ENCODE results near the gene VTI1A.

VTI1A gene

DNA sequence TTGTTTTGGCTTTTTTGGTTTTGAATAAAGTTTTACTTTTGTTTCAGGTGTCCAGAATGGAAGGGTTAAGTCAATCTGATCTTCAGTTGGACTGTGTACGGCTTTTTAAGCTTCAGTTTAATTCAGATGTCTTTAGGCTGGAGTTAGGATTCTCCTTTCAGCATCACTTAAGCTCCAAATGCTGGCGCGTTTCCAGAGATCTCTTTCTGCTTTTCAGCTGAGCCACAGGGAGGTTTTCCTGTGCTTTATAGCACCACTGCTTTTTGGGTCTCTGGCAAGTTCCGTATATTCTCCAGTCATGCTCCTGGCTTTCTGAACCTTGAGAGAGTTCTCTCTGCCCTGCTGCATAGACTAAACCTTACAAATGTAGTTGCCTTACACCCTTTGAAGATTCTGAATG is 60.0 kb downstream of the VTI1A start:
- TF ChIP-seq, protein P1, sequence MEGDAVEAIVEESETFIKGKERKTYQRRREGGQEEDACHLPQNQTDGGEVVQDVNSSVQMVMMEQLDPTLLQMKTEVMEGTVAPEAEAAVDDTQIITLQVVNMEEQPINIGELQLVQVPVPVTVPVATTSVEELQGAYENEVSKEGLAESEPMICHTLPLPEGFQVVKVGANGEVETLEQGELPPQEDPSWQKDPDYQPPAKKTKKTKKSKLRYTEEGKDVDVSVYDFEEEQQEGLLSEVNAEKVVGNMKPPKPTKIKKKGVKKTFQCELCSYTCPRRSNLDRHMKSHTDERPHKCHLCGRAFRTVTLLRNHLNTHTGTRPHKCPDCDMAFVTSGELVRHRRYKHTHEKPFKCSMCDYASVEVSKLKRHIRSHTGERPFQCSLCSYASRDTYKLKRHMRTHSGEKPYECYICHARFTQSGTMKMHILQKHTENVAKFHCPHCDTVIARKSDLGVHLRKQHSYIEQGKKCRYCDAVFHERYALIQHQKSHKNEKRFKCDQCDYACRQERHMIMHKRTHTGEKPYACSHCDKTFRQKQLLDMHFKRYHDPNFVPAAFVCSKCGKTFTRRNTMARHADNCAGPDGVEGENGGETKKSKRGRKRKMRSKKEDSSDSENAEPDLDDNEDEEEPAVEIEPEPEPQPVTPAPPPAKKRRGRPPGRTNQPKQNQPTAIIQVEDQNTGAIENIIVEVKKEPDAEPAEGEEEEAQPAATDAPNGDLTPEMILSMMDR (conservative IDR thresholded peaks at IDR 0.05; ENCODE audit: low read length), result no peak
- no peak overlapping the region for H3K4me3 ChIP-seq (ENCODE audit: low read length)
- DNase-seq (ENCODE audit: low read depth), result no peak

DNA sequence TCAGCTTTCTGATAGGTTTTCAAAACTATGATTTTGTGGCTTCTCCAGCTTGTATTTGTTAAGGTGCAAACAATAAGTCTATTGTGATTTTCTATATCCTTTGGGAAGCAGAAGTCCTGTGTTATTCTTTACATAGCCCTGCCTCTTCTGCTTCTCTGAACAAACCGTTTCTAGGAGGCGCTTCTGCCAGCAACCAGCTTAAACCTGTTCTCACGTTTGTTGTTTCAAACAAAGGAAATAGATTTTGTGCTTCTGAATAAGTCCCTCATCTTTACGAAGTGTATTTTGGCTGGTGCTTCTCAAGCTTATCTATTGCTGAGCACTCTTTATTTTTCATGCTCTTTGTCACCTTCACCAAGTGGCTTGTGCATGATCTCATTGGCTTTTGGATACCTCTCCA is 61.0 kb downstream of the VTI1A start:
- no peak overlapping the region for H3K4me3 ChIP-seq (ENCODE audit: low read length)
- TF ChIP-seq, protein P1 (conservative IDR thresholded peaks at IDR 0.05; ENCODE audit: low read length), result no peak
- no peak for DNase-seq (ENCODE audit: low read depth)

DNA sequence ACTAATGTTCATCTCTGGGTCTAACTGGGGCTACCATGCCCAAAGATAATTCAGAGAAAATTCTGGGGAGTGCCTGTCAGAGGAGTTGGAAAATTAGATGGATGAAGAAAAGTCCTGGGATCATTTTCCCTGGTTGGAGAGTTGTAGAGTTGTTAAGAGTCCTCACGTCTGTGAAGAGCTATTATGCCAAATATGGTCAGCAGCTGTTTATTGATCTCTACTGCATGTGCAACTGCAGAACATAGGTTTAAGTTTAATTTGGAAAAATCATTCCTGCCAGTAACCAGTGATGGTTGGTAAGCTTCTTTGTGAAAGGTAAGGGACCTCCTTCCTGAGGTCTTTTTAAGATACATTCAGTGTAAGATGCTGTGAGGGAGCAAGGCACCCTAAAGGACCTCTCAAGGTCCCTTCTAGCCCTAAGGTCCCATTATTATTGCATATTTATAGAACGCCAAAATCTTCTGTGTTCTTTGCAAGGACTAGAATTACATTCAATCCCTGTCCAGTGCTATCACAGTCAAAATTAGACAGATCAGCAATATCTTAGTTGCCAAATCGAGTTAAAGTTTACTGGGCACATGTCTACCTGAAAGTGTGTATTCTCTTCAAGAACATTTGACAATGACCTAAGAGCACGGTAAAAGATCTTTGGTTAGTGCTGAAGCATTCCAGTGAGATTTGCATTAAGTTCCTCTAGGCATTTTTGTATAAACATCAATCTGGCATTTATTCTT is 62.7 kb downstream of the VTI1A start:
- DNase-seq (ENCODE audit: low read depth), result no peak
- TF ChIP-seq, protein P1 (conservative IDR thresholded peaks at IDR 0.05; ENCODE audit: low read length), result no peak

DNA sequence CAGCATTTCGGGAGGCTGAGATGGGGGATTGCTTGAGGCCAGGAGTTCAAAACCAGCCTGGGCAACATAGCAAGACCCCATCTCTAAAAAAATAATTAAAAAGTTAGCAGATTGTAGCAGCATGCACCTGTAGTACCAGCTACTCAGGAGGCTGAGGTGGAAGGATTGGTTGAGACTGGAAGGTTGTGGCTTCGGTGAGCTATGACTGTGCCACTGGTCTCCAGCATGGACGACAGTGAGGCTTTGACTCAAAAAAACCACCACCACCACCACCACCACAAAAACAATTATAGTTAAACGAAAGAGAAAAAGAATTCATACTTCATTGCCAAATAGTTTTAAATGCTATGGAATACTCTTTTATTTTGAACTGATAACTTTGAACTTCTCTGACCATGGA is 63.4 kb downstream of the VTI1A start:
- DNase-seq (ENCODE audit: low read depth), result no peak
- no peak overlapping the region for H3K4me3 ChIP-seq (ENCODE audit: low read length)
- TF ChIP-seq, protein P1 (conservative IDR thresholded peaks at IDR 0.05; ENCODE audit: low read length), result no peak

More for the DNA sequence above, 62.7 kb downstream of the VTI1A start:
- no peak overlapping the region for H3K4me3 ChIP-seq (ENCODE audit: low read length)

DNA sequence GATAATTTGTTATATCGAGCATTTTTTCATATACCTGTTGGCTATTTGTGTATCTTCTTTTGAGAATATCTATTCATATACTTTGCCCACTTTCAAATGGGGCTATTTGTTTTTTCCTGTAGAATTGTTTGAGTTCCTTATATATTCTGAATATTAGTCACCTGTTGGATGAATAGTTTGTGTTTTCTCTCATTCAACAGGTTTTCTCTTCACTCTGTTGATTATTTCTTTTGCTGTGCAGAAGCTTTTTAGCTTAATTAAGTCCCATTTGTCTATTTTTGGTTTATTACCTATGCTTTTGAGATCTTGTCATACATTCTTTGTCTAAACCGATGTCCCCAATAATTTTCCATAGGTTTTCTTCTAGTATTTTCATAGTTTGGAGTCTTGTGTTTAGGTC is 65.3 kb downstream of the VTI1A start:
- no peak overlapping the region for H3K4me3 ChIP-seq (ENCODE audit: low read length)
- DNase-seq (ENCODE audit: low read depth), result no peak
- TF ChIP-seq, protein P1 (conservative IDR thresholded peaks at IDR 0.05; ENCODE audit: low read length), result no peak

DNA sequence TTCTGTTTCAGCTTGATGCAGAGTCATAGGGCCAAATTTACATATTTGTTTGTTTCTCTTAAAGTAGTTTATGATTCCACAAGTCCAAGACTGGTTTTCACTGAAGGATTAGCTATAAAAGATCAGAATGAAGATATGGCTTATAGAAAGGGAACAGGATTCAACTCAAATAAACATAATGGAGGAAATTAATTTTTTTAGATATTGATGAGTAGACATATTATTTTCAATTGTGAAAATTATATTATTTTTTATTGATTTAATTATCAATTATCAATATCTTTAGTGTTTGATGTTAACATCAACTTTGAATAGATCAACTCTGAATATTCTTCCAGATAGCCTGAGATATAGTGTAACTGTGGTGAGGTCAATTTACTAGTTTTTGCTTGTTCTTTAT is 68.1 kb downstream of the VTI1A start:
- TF ChIP-seq, protein P1 (conservative IDR thresholded peaks at IDR 0.05; ENCODE audit: low read length), result no peak
- DNase-seq (ENCODE audit: low read depth), result no peak
- H3K4me3 ChIP-seq (ENCODE audit: low read length), result no peak overlapping the region

DNA sequence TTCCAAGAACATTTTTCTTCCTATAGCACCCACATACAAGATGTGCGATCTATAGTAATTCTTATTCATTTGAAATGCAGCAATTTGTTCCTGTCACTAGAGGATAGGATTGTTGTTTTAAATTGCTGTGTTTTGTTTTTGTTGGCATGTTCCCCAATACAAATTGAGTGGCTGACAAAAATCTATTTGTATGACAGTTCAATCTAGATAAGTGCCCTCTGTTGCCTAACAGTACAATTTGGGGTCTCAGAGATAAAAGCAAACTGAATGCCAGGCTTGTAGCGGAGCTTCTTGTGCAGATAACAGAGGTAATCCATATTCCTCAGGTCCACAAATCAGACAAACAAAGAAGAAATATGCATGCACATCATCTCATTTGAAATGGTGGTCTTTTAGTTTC is 68.8 kb downstream of the VTI1A start:
- TF ChIP-seq, protein P1 (conservative IDR thresholded peaks at IDR 0.05; ENCODE audit: low read length), result no peak
- no peak overlapping the region for H3K4me3 ChIP-seq (ENCODE audit: low read length)
- no peak for DNase-seq (ENCODE audit: low read depth)

Measured in AG10803 (cell line).